Effector memory CD8-positive, alpha-beta T cell (primary cell): ENCODE data around the gene DRC7.
"Not testable (repeated sequence)": the region's sequence is repeated elsewhere in the genome, so short reads cannot be mapped to it uniquely, and the experiment has no call there.

Experiments
- ATAC-seq: fragments of 150-1000 bp; cut with Tn5 transposase; replicated peaks from 2 replicates; pipeline ENCODE4 v1.10.0; 2021; ENCODE audit warnings: mild to moderate bottlenecking, moderate library complexity
- DNase-seq, 3 experiments: peaks; one replicate each; pipeline ENCODE4 v3.0.0; 2021
- H3K27ac Mint-ChIP-seq, 2 donors: one replicate each; pipeline ENCODE4 v1.8.0; 2022; ENCODE audit warnings: mild to moderate bottlenecking in 2 of 2, mixed read lengths in 2 of 2, moderate library complexity in 2 of 2
- H3K27me3 Mint-ChIP-seq, 2 donors: one replicate each; pipeline ENCODE4 v1.8.0; 2022; ENCODE audit warnings: mixed read lengths in 2 of 2
- H3K36me3 Mint-ChIP-seq: one replicate; pipeline ENCODE4 v1.8.0; 2022; ENCODE audit warnings: mild to moderate bottlenecking, moderate library complexity, mixed read lengths; ENCODE audit not compliant: insufficient read depth
- H3K4me1 Mint-ChIP-seq, 2 donors: one replicate each; pipeline ENCODE4 v1.8.0; 2022; ENCODE audit warnings: low read depth in 2 of 2, mixed read lengths in 2 of 2
- H3K4me3 Mint-ChIP-seq, 2 donors: one replicate each; pipeline ENCODE4 v1.8.0; 2022; ENCODE audit warnings: mild to moderate bottlenecking in 2 of 2, mixed read lengths in 2 of 2, moderate library complexity in 2 of 2
- H3K9me3 Mint-ChIP-seq, 2 donors: one replicate each; pipeline ENCODE4 v1.8.0; 2022; ENCODE audit warnings: mixed read lengths in 2 of 2

DRC7 gene

GRCh38 chr16:57778658-57779057 lies 84.1 kb downstream of the DRC7 start:
- Mint-ChIP-seq H3K4me1 (no peaks in the 10 kb centered on the region), H3K4me3 (no peak overlapping the region), H3K27ac (peak overlapping the region in 1 of 2 donors; percentile 14), H3K36me3 (no peaks in the 10 kb centered on the region), H3K9me3 (no peaks in the 10 kb centered on the region), H3K27me3 (no peaks in the 10 kb centered on the region)
- DNase-seq (no peak), ATAC-seq (no peak)

- H3K27ac Mint-ChIP-seq, DNase-seq, ATAC-seq, H3K36me3 Mint-ChIP-seq, H3K4me3 Mint-ChIP-seq, H3K4me1 Mint-ChIP-seq, H3K9me3 Mint-ChIP-seq, H3K27me3 Mint-ChIP-seq: not testable (repeated sequence)
These were observed 85.2 kb downstream of the DRC7 start for GRCh38 chr16:57779836-57780235.

DNA sequence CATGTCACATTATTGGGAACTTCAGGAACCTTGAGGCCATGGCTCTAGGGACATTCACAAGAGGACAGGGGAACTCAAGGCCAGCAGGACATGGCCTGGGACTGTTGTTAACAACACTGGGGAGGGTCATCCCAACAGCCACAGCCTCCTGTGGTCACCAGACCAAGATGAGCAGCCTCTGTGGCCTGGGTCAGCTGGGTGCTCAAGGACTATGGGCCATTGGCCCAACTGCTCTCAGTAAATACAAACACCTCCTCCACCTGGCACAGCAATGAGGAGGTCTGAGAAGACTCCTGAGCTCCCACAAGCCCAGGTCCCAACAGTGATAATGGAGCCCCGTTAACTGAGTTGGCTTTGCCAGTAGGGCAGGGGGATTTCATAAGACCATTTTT lies 86.7 kb downstream of the DRC7 start:
- Mint-ChIP-seq H3K4me3 (no peak overlapping the region), H3K9me3 (no peaks in the 10 kb centered on the region), H3K4me1 (no peaks in the 10 kb centered on the region), H3K27me3 (no peaks in the 10 kb centered on the region), H3K36me3 (no peaks in the 10 kb centered on the region), H3K27ac (peak overlapping the region in 1 of 2 donors; percentile 78)
- no peak for ATAC-seq
- no peak for DNase-seq
